ENCODE data around the gene VPS37C.
"Not testable (repeated sequence)": the region's sequence is repeated elsewhere in the genome, so short reads cannot be mapped to it uniquely, and the experiment has no call there.

VPS37C gene

DNA sequence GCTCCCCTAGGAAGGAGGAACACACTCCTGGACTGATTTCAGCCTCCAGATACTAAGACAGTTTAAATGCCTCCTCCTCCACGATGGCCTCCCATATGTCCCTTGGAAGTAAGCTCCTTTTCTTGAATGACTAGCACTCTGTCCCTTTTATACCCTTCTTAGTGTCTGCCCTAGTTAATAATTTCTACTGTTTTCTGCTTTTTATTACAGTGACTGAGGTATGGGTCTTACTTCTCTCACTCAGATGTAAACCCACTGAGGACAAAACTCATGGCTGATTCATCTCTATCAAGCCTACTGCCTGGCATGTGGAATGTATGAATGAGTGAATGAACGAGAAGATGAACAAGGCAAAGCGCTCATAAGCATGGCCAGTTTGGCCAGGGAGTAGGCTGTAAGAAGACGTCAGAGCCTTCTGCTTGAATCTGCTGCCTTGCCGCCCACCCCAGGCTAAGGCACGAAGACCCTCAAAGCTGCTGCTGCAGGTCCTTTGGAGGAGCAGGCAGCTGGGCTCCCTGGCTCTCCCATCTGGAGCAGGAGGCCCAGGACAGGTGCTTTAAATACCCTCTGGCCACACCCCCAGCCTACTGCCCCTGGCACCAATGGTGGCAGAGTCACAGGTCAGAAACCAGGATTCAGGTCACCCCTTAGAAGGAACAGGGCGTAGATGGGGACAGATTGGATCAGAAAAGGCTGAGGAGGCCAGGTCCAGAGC lies 33.9 kb upstream of the VPS37C start:
- WGBS = 89% methylated on average over 7 of the region's 7 CpGs
- H3K4me1 ChIP-seq (ENCODE audit: insufficient read depth, low read length) = no peaks in the 10 kb centered on the region; the same call in 1 of the 2 replicates
- no peak overlapping the region for H3K9ac ChIP-seq (ENCODE audit: low read depth, low read length)
- H3K27ac ChIP-seq (ENCODE audit: low read depth, low read length) = no peak overlapping the region
- H3K27me3 ChIP-seq (ENCODE audit: insufficient read depth, low read length) = no peaks in the 10 kb centered on the region
- H3K9me3 ChIP-seq (ENCODE audit: insufficient read depth, low read depth, low read length) = 0 out of 2 replicates have a peak, but pooled peaks cover 3% of the 10 kb centered on the region
- H3K4me3 ChIP-seq (ENCODE audit: low read length) = no peak overlapping the region
- no peaks in the 10 kb centered on the region for H3K36me3 ChIP-seq (ENCODE audit: insufficient read depth, low read length)

- 0 out of 2 replicates have a peak, but pooled peaks cover 3% of the 10 kb centered on the region for H3K9me3 ChIP-seq (ENCODE audit: insufficient read depth, low read depth, low read length)
- WGBS = 84% methylated on average over 12 of the region's 12 CpGs
Measured at GRCh38 chr11:61194169-61194671, 33.0 kb upstream of the VPS37C start.

GRCh38 chr11:61193596-61193995 lies 32.4 kb upstream of the VPS37C start:
- Histone ChIP-seq H3K27me3 (ENCODE audit: insufficient read depth, low read length) (no peaks in the 10 kb centered on the region), H3K27ac (ENCODE audit: low read depth, low read length) (no peak overlapping the region), H3K4me3 (ENCODE audit: low read length) (no peak overlapping the region), H3K4me1 (ENCODE audit: insufficient read depth, low read length) (no peaks in the 10 kb centered on the region; the same call in 1 of the 2 replicates), H3K36me3 (ENCODE audit: insufficient read depth, low read length) (no peaks in the 10 kb centered on the region), H3K9ac (ENCODE audit: low read depth, low read length) (no peak overlapping the region), H3K9me3 (ENCODE audit: insufficient read depth, low read depth, low read length) (no peaks in the 10 kb centered on the region)
- WGBS = 67% methylated on average over 12 of the region's 12 CpGs

More at GRCh38 chr11:61194169-61194671, 33.0 kb upstream of the VPS37C start:
- no peaks in the 10 kb centered on the region for H3K36me3 ChIP-seq (ENCODE audit: insufficient read depth, low read length)
- H3K4me3 ChIP-seq (ENCODE audit: low read length) = no peak overlapping the region
- H3K9ac ChIP-seq (ENCODE audit: low read depth, low read length) = no peak overlapping the region
- H3K4me1 ChIP-seq (ENCODE audit: insufficient read depth, low read length) = no peaks in the 10 kb centered on the region; the same call in 1 of the 2 replicates
- no peak overlapping the region for H3K27ac ChIP-seq (ENCODE audit: low read depth, low read length)
- no peaks in the 10 kb centered on the region for H3K27me3 ChIP-seq (ENCODE audit: insufficient read depth, low read length)

GRCh38 chr11:61189933-61190332 lies 28.7 kb upstream of the VPS37C start:
- 93% methylated on average over 8 of the region's 8 CpGs for WGBS
- Histone ChIP-seq H3K9me3 (ENCODE audit: insufficient read depth, low read depth, low read length) (no peaks in the 10 kb centered on the region), H3K27ac (ENCODE audit: low read depth, low read length) (no peak overlapping the region), H3K9ac (ENCODE audit: low read depth, low read length) (no peak overlapping the region), H3K4me3 (ENCODE audit: low read length) (no peak overlapping the region), H3K4me1 (ENCODE audit: insufficient read depth, low read length) (no peaks in the 10 kb centered on the region; the same call in 1 of the 2 replicates), H3K27me3 (ENCODE audit: insufficient read depth, low read length) (no peaks in the 10 kb centered on the region), H3K36me3 (ENCODE audit: insufficient read depth, low read length) (no peaks in the 10 kb centered on the region)

- 53% methylated on average over 9 of the region's 11 CpGs for WGBS
- no peaks in the 10 kb centered on the region for H3K9me3 ChIP-seq (ENCODE audit: insufficient read depth, low read depth, low read length)
- no peak overlapping the region for H3K9ac ChIP-seq (ENCODE audit: low read depth, low read length)
- no peak overlapping the region for H3K27ac ChIP-seq (ENCODE audit: low read depth, low read length)
- no peaks in the 10 kb centered on the region for H3K36me3 ChIP-seq (ENCODE audit: insufficient read depth, low read length)
- H3K27me3 ChIP-seq (ENCODE audit: insufficient read depth, low read length) = no peaks in the 10 kb centered on the region
- no peaks in the 10 kb centered on the region for H3K4me1 ChIP-seq (ENCODE audit: insufficient read depth, low read length)
- no peak overlapping the region for H3K4me3 ChIP-seq (ENCODE audit: low read length)
Measured at GRCh38 chr11:61187505-61188130, 26.4 kb upstream of the VPS37C start.

DNA sequence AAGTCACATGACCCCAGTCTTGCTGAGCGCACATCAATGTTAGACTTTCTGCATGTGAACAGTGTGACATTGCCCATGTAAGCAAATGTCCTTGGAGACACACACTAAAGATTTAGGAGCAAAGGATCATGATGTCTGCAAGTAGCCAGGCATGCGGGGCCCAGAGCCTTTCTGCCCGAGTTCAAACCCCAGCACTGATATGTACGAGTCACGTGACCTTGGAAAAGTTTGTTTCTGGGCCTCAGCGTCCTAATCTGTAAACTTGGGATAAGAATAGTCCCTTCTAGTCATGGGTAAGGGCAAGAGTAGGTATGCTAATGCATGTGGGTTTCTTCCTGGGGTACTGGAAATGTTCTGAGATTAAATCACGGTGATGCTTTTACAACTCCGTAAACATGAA lies 25.3 kb upstream of the VPS37C start:
- no peaks in the 10 kb centered on the region for H3K4me1 ChIP-seq (ENCODE audit: insufficient read depth, low read length)
- WGBS = 93% methylated on average over 8 of the region's 8 CpGs
- H3K4me3 ChIP-seq (ENCODE audit: low read length) = no peak overlapping the region
- H3K9me3 ChIP-seq (ENCODE audit: insufficient read depth, low read depth, low read length) = no peaks in the 10 kb centered on the region
- no peak overlapping the region for H3K27ac ChIP-seq (ENCODE audit: low read depth, low read length)
- H3K9ac ChIP-seq (ENCODE audit: low read depth, low read length) = no peak overlapping the region
- no peaks in the 10 kb centered on the region for H3K36me3 ChIP-seq (ENCODE audit: insufficient read depth, low read length)
- no peaks in the 10 kb centered on the region for H3K27me3 ChIP-seq (ENCODE audit: insufficient read depth, low read length)

- Histone ChIP-seq H3K9ac (ENCODE audit: low read depth, low read length) (no peak overlapping the region), H3K36me3 (ENCODE audit: insufficient read depth, low read length) (no peaks in the 10 kb centered on the region), H3K4me3 (ENCODE audit: low read length) (no peak overlapping the region), H3K9me3 (ENCODE audit: insufficient read depth, low read depth, low read length) (no peaks in the 10 kb centered on the region), H3K27me3 (ENCODE audit: insufficient read depth, low read length) (no peaks in the 10 kb centered on the region), H3K4me1 (ENCODE audit: insufficient read depth, low read length) (no peaks in the 10 kb centered on the region), H3K27ac (ENCODE audit: low read depth, low read length) (no peak overlapping the region)
- WGBS = 85% methylated on average over 4 of the region's 4 CpGs
Measured at GRCh38 chr11:61183645-61184044, 22.4 kb upstream of the VPS37C start.

DNA sequence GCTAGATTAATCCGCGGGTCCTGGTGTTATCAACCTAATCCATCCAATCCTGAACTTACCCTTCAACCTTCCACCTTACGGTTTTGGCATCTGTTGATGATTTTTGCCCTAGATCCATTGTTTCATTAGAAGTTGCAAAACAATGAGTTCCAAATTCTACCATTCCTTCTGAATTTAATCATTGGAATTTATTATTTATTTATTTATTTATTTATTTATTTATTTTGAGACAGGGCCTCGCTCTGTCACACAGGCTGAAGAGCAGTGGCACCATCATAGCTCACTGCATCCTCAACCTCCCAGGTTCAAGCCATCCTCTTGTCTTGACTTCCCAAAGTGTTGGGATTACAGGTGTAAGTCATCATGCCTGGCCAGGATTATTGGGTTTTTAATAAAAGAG lies 20.3 kb upstream of the VPS37C start:
- Histone ChIP-seq H3K4me3 (ENCODE audit: low read length) (no peak overlapping the region), H3K9ac (ENCODE audit: low read depth, low read length) (no peak overlapping the region), H3K4me1 (ENCODE audit: insufficient read depth, low read length) (no peaks in the 10 kb centered on the region), H3K27ac (ENCODE audit: low read depth, low read length) (no peak overlapping the region), H3K36me3 (ENCODE audit: insufficient read depth, low read length) (no peaks in the 10 kb centered on the region), H3K9me3 (ENCODE audit: insufficient read depth, low read depth, low read length) (no peaks in the 10 kb centered on the region), H3K27me3 (ENCODE audit: insufficient read depth, low read length) (no peaks in the 10 kb centered on the region)
- 93% methylated on average over 4 of the region's 4 CpGs for WGBS

DNA sequence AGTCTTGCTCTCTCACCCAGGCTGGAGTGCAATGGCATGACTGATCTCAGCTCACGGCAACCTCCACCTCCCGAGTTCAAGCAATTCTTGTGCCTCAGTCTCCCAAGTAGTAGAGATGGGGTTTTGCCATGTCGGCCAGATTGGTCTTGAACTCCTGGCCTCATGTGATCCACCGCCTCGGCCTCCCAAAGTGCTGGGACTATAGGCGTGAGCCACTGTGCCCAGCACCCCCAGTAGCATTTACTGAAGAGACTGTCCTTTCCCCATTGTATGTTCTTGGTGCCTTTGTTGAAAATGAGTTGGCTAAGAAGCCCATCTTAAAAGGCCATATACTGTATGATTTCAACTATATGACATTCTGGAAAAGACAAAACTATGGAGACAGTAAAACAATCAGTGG lies 19.0 kb upstream of the VPS37C start:
- WGBS = 91% methylated on average over 6 of the region's 6 CpGs
- H3K4me3 ChIP-seq (ENCODE audit: low read length); H3K9me3 ChIP-seq (ENCODE audit: insufficient read depth, low read depth, low read length): not testable (repeated sequence)

DNA sequence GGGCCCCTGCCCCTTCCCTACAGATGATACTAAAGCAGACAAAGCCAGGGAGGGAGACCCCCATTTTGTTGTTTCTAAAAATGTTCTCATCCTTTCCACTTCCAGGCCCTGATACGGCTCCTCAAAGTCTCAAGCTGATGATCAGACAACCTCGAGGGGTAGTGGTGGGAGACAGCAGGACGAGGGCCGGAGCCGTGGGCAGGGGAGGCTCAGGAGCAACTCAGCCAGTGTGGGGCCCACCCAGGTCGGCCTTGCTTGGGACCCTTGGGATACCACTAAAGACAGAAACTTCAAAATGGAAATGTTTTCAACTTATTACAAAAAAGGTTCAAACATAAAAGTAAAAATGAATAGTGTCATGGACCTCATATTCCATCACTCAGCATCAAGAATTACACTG lies 15.2 kb upstream of the VPS37C start:
- H3K4me1 ChIP-seq (ENCODE audit: insufficient read depth, low read length) = no peaks in the 10 kb centered on the region
- no peaks in the 10 kb centered on the region for H3K36me3 ChIP-seq (ENCODE audit: insufficient read depth, low read length)
- H3K27me3 ChIP-seq (ENCODE audit: insufficient read depth, low read length) = 0 out of 2 replicates have a peak, but pooled peaks cover 3% of the 10 kb centered on the region
- H3K9me3 ChIP-seq (ENCODE audit: insufficient read depth, low read depth, low read length) = no peaks in the 10 kb centered on the region
- no peak overlapping the region for H3K4me3 ChIP-seq (ENCODE audit: low read length)
- no peak overlapping the region for H3K27ac ChIP-seq (ENCODE audit: low read depth, low read length)
- 88% methylated on average over 6 of the region's 6 CpGs for WGBS
- H3K9ac ChIP-seq (ENCODE audit: low read depth, low read length) = no peak overlapping the region

More for the DNA sequence above, 19.0 kb upstream of the VPS37C start:
- not testable (repeated sequence) for H3K27ac ChIP-seq (ENCODE audit: low read depth, low read length); H3K4me1 ChIP-seq (ENCODE audit: insufficient read depth, low read length); H3K36me3 ChIP-seq (ENCODE audit: insufficient read depth, low read length); H3K27me3 ChIP-seq (ENCODE audit: insufficient read depth, low read length); H3K9ac ChIP-seq (ENCODE audit: low read depth, low read length)

- no peaks in the 10 kb centered on the region for H3K9me3 ChIP-seq (ENCODE audit: insufficient read depth, low read depth, low read length)
- WGBS = 94% methylated on average over 6 of the region's 6 CpGs
- H3K36me3 ChIP-seq (ENCODE audit: insufficient read depth, low read length) = no peaks in the 10 kb centered on the region
- H3K4me1 ChIP-seq (ENCODE audit: insufficient read depth, low read length) = no peaks in the 10 kb centered on the region
- H3K27me3 ChIP-seq (ENCODE audit: insufficient read depth, low read length) = 0 out of 2 replicates have a peak, but pooled peaks cover 3% of the 10 kb centered on the region
- H3K4me3 ChIP-seq (ENCODE audit: low read length) = no peak overlapping the region
- no peak overlapping the region for H3K27ac ChIP-seq (ENCODE audit: low read depth, low read length)
- H3K9ac ChIP-seq (ENCODE audit: low read depth, low read length) = no peak overlapping the region
Measured at GRCh38 chr11:61174949-61175348, 13.7 kb upstream of the VPS37C start.

Measured in HUES64 (cell line).